Esophagus muscularis mucosa (tissue), 4 donors: ENCODE results near the gene MOCOS. TPM values are rescaled to one million over a fixed set of nuclear protein-coding genes. Genes with fewer than 3 reads are reported as not detected.

ENCODE experiments used
- DNase-seq: peaks from one replicate; pipeline ENCODE4 v3.0.0-alpha.2; 2017; ENCODE audit errors: extremely low spot score
- H3K27ac ChIP-seq, 4 donors: fragments of 200-600 bp; sonication (generic); replicated peaks in 1 of 4; 1 replicate in 3 of 4; 2 replicates in 1 of 4; pipeline ENCODE4 v1.5.1; 2016 to 2019; ENCODE audit warnings: mild to moderate bottlenecking in 1 of 4
- H3K27me3 ChIP-seq, 4 donors: fragments of 200-600 bp; sonication (generic); one replicate each; pipeline versions ENCODE4 v1.5.1 to v1.6.0; 2016 to 2019
- H3K36me3 ChIP-seq, 4 donors: fragments of 200-600 bp; sonication (generic); one replicate each; pipeline ENCODE4 v1.5.1; 2016 to 2019
- H3K4me1 ChIP-seq, 4 donors: fragments of 200-600 bp; sonication (generic); one replicate each; pipeline ENCODE4 v1.5.1; 2016 to 2019
- H3K4me3 ChIP-seq, 4 donors: fragments of 200-600 bp; sonication (generic); 1 replicate in 2 of 4; 2 replicates in 2 of 4; pipeline ENCODE4 v1.5.1; 2016 to 2019; ENCODE audit warnings: mild to moderate bottlenecking in 4 of 4, moderate library complexity in 1 of 4
- H3K9me3 ChIP-seq, 4 donors: fragments of 200-600 bp; sonication (generic); 1 replicate in 3 of 4; 2 replicates in 1 of 4; pipeline ENCODE4 v1.5.1; 2016 to 2019
- CTCF ChIP-seq, 3 experiments: fragments of 200-600 bp in 2 of 3; fragments of 450-650 bp in 1 of 3; sonication (generic) in 2 of 3; IDR thresholded peaks; one replicate each; pipeline ENCODE4 v1.5.1; 2017 to 2019; ENCODE audit warnings: antibody characterized with exemption in 3 of 3, mild to moderate bottlenecking in 2 of 3, moderate library complexity in 1 of 3
- EP300 ChIP-seq: sonication (generic); formaldehyde crosslinking; IDR thresholded peaks from one replicate; pipeline ENCODE4 v1.6.1; 2017; ENCODE audit warnings: antibody characterized with exemption
- POLR2A ChIP-seq: fragments of 450-650 bp; IDR thresholded peaks from one replicate; pipeline ENCODE4 v1.6.1; 2017; ENCODE audit warnings: antibody characterized with exemption, moderate library complexity, mild to moderate bottlenecking, low read depth
- POLR2AphosphoS5 ChIP-seq, 2 donors: sonication (generic); formaldehyde crosslinking; IDR thresholded peaks; one replicate each; pipeline ENCODE4 v1.6.1; 2017; ENCODE audit warnings: antibody characterized with exemption in 2 of 2
- WGBS: methylation state at CpG from one replicate; pipeline ENCODE4 v1.1.5; 2018; 5-methylcytosine and 5-hydroxymethylcytosine counted together
- intact Hi-C: fragments of 100-400 bp; cut with DNase I; formaldehyde crosslinking; loops from one replicate; pipeline ENCODE4 v1.15.1; 2023
- total RNA-seq, 4 donors: library from RNA; depleted of rRNA; stranded (reverse); fragments of >200 nt; gene quantifications; one replicate each; pipeline versions ENCODE4 v1.1.0 to v1.2.1, GENCODE V29; 2016

MOCOS gene
- total RNA-seq, 4 donors from 2014 or later, result 0.98 to 1.7 (median 1.4) TPM

GRCh38 chr18:36316246-36316645 is 128.9 kb downstream of the MOCOS start:
- intact Hi-C loops, result no loop called here
- H3K36me3 ChIP-seq, result no peaks in the 10 kb centered on the region
- H3K4me3 ChIP-seq, result no peak overlapping the region
- H3K27ac ChIP-seq, result no peak overlapping the region
- peaks cover 0 to 18% (median 0%) of the 10 kb centered on the region in 4 donors for H3K4me1 ChIP-seq
- peaks cover 0 to 8% (median 5%) of the 10 kb centered on the region in 4 donors for H3K9me3 ChIP-seq
- DNase-seq, result no peak
- TF ChIP-seq EP300, result no peak
- no peak for TF ChIP-seq POLR2AphosphoS5 (IDR thresholded peaks at IDR 0.05)
- TF ChIP-seq POLR2A, result no peak
- TF ChIP-seq CTCF (IDR thresholded peaks at IDR 0.05), result no peak
- 98% methylated on average over 2 of the region's 2 CpGs for WGBS
- no peaks in the 10 kb centered on the region for H3K27me3 ChIP-seq

Other genes starting within 250 kb of the MOCOS start
- gene RPRD1A, start 119.9 kb upstream of the MOCOS start, total RNA-seq, result 10 to 100 TPM; 62.9 to 86.8 (median 77.2) TPM
- 10 to 100 TPM; 26.6 to 39.1 (median 33.5) TPM for gene SLC39A6, start 58.2 kb upstream of the MOCOS start, total RNA-seq
- 10 to 100 TPM; 43.4 to 63.1 (median 48.2) TPM for gene ELP2, start 57.6 kb upstream of the MOCOS start, total RNA-seq
- 10 to 100 TPM; 24.1 to 51.4 (median 33.8) TPM for gene FHOD3, start 110.2 kb downstream of the MOCOS start, total RNA-seq